NK-92 treated with Interleukin-12 subunit alpha and Interleukin-12 subunit beta, amount 100 ng/mL, for 24 hours (cell line): ENCODE results near the gene CTDSPL.

Source experiments
- DNase-seq: peaks from one replicate; lab custom pipeline; 2025; lab: John Stamatoyannopoulos, UW

The CTDSPL gene

GRCh38 chr3:37891227-37891626 lies 29.5 kb downstream of the CTDSPL start:
- no peak for DNase-seq

GRCh38 chr3:37892927-37893600 lies 31.4 kb downstream of the CTDSPL start:
- no peak for DNase-seq

- DNase-seq: no peak
These were observed 35.1 kb downstream of the CTDSPL start for GRCh38 chr3:37896827-37897226.

- no peak for DNase-seq
These were observed 36.1 kb downstream of the CTDSPL start for GRCh38 chr3:37897763-37898162.

GRCh38 chr3:37898424-37898823 lies 36.7 kb downstream of the CTDSPL start:
- DNase-seq: no peak

- DNase-seq: no peak
These were observed 37.5 kb downstream of the CTDSPL start for GRCh38 chr3:37899101-37899707.

GRCh38 chr3:37899711-37900306 lies 38.1 kb downstream of the CTDSPL start:
- no peak for DNase-seq

GRCh38 chr3:37901721-37902120 lies 40.0 kb downstream of the CTDSPL start:
- DNase-seq: no peak

GRCh38 chr3:37902674-37903073 lies 41.0 kb downstream of the CTDSPL start:
- peak; percentile 46 for DNase-seq

- no peak for DNase-seq
These were observed 41.6 kb downstream of the CTDSPL start for GRCh38 chr3:37903320-37903719.

GRCh38 chr3:37903734-37904133 lies 42.1 kb downstream of the CTDSPL start:
- DNase-seq: no peak

- no peak for DNase-seq
These were observed 42.9 kb downstream of the CTDSPL start for GRCh38 chr3:37904601-37905000.

- no peak for DNase-seq
These were observed 43.7 kb downstream of the CTDSPL start for GRCh38 chr3:37905346-37905745.

GRCh38 chr3:37905987-37906674 lies 44.5 kb downstream of the CTDSPL start:
- no peak for DNase-seq

- no peak for DNase-seq
These were observed 45.1 kb downstream of the CTDSPL start for GRCh38 chr3:37906734-37907282.

- no peak for DNase-seq
These were observed 45.7 kb downstream of the CTDSPL start for GRCh38 chr3:37907371-37907770.

GRCh38 chr3:37907906-37908305 lies 46.2 kb downstream of the CTDSPL start:
- peak; percentile 41 for DNase-seq

- DNase-seq: no peak
These were observed 47.6 kb downstream of the CTDSPL start for GRCh38 chr3:37909067-37909911.

GRCh38 chr3:37910671-37911400 lies 49.2 kb downstream of the CTDSPL start:
- DNase-seq: no peak

- no peak for DNase-seq
These were observed 50.5 kb downstream of the CTDSPL start for GRCh38 chr3:37912052-37912733.
